Trophoblast cell (in vitro differentiated cells and primary cell): ENCODE measurements around the gene SRRM2.

Experiments used
- DNase-seq, 2 donors: peaks; one replicate each; pipeline ENCODE4 v3.0.0-alpha.2; 2016
- H2AFZ ChIP-seq: 2 replicates; pipeline ENCODE4 v1.6.1; 2013; ENCODE audit warnings: low read length, moderate library complexity, mild to moderate bottlenecking; ENCODE audit not compliant: insufficient read depth, poor library complexity
- H2AK5ac ChIP-seq: 2 replicates; pipeline ENCODE4 v1.6.1; 2013; ENCODE audit warnings: mild to moderate bottlenecking, low read length
- H2BK120ac ChIP-seq: 2 replicates; pipeline ENCODE4 v1.6.1; 2013; ENCODE audit warnings: low read length, mild to moderate bottlenecking, moderate library complexity; ENCODE audit not compliant: insufficient read depth, poor library complexity
- H2BK12ac ChIP-seq: 2 replicates; pipeline ENCODE4 v1.6.1; 2013; ENCODE audit warnings: mild to moderate bottlenecking, low read length, moderate library complexity
- H2BK5ac ChIP-seq: 2 replicates; pipeline ENCODE4 v1.6.1; 2013; ENCODE audit warnings: low read length, low read depth, moderate library complexity, mild to moderate bottlenecking; ENCODE audit not compliant: poor library complexity
- H3K14ac ChIP-seq: 2 replicates; pipeline ENCODE4 v1.6.1; 2013; ENCODE audit warnings: mild to moderate bottlenecking, low read length
- H3K18ac ChIP-seq: 2 replicates; pipeline ENCODE4 v1.6.1; 2013; ENCODE audit warnings: mild to moderate bottlenecking, low read length
- H3K23ac ChIP-seq: 2 replicates; pipeline ENCODE4 v1.6.1; 2013; ENCODE audit warnings: low read length
- H3K27ac ChIP-seq: 2 replicates; pipeline ENCODE4 v1.5.1; 2013; ENCODE audit warnings: low read depth, mild to moderate bottlenecking, inconsistent platforms, low read length, moderate library complexity
- H3K27me3 ChIP-seq: 2 replicates; pipeline ENCODE4 v1.6.1; 2013; ENCODE audit warnings: inconsistent platforms, mild to moderate bottlenecking, low read length, moderate library complexity; ENCODE audit not compliant: insufficient read depth
- H3K36me3 ChIP-seq, 2 experiments: 1 replicate in 1 of 2; 2 replicates in 1 of 2; pipeline ENCODE4 v1.6.1; 2013; ENCODE audit warnings: low read length in 2 of 2, mild to moderate bottlenecking in 2 of 2, moderate library complexity in 1 of 2; ENCODE audit not compliant: insufficient read depth in 2 of 2, control insufficient read depth in 1 of 2
- H3K4ac ChIP-seq: 2 replicates; pipeline ENCODE4 v1.6.1; 2013; ENCODE audit warnings: low read depth, mild to moderate bottlenecking, low read length, moderate library complexity
- H3K4me1 ChIP-seq, 2 experiments: 1 replicate in 1 of 2; 2 replicates in 1 of 2; pipeline ENCODE4 v1.6.1; 2013; ENCODE audit warnings: low read length in 2 of 2, mild to moderate bottlenecking in 2 of 2, moderate library complexity in 1 of 2; ENCODE audit not compliant: insufficient read depth in 2 of 2, control insufficient read depth in 1 of 2
- H3K4me2 ChIP-seq: 2 replicates; pipeline ENCODE4 v1.6.1; 2013; ENCODE audit warnings: inconsistent platforms, mild to moderate bottlenecking, low read length, moderate library complexity
- H3K4me3 ChIP-seq: 2 replicates; pipeline ENCODE4 v1.5.1; 2013; ENCODE audit warnings: mild to moderate bottlenecking, low read depth, low read length, inconsistent platforms
- H3K79me1 ChIP-seq: one replicate; pipeline ENCODE4 v1.6.1; 2013; ENCODE audit warnings: low read length
- H3K79me2 ChIP-seq: 2 replicates; pipeline ENCODE4 v1.6.1; 2013; ENCODE audit warnings: low read length, mild to moderate bottlenecking; ENCODE audit not compliant: control insufficient read depth, insufficient read depth, poor library complexity
- H3K9ac ChIP-seq: 2 replicates; pipeline ENCODE4 v1.6.1; 2013; ENCODE audit warnings: mild to moderate bottlenecking, low read length
- H3K9me3 ChIP-seq: 2 replicates; pipeline ENCODE4 v1.6.1; 2013; ENCODE audit warnings: low read depth, mild to moderate bottlenecking, control low read depth, inconsistent platforms, low read length; ENCODE audit not compliant: insufficient read depth
- H4K12ac ChIP-seq: 2 replicates; pipeline ENCODE4 v1.6.1; 2013; ENCODE audit warnings: low read depth, mild to moderate bottlenecking, low read length, moderate library complexity
- H4K8ac ChIP-seq: 2 replicates; pipeline ENCODE4 v1.6.1; 2013; ENCODE audit warnings: low read depth, mild to moderate bottlenecking, low read length, moderate library complexity
- H4K91ac ChIP-seq: one replicate; pipeline ENCODE4 v1.6.1; 2013; ENCODE audit warnings: low read depth, mild to moderate bottlenecking, low read length, moderate library complexity
- WGBS: extraction: QIAGEN DNeasy Blood & Tissue Kit; methylation state at CpG from one replicate; pipeline ENCODE4 v1.1.7; 2013; ENCODE audit warnings: missing lambda C conversion rate; ENCODE audit not compliant: insufficient read length, insufficient coverage; ENCODE audit errors: extremely low coverage; 5-methylcytosine and 5-hydroxymethylcytosine counted together

The SRRM2 gene

GRCh38 chr16:2757344-2757743, 4.9 kb downstream of the SRRM2 start:
- Histone ChIP-seq H3K36me3 (peaks cover 38 to 50% of the 10 kb centered on the region in 2 experiments), H2BK5ac (no peak overlapping the region), H3K4me1 (peaks cover 5 to 9% of the 10 kb centered on the region in 2 experiments), H3K14ac (no peak overlapping the region), H3K79me2 (peaks cover 37% of the 10 kb centered on the region), H3K4ac (peak overlapping the region; percentile 73), H3K4me2 (no peak overlapping the region), H3K9ac (no peak overlapping the region), H2BK120ac (no peak overlapping the region), H3K9me3 (peaks cover 9% of the 10 kb centered on the region), H3K27ac (no peak overlapping the region), H2AK5ac (no peak overlapping the region), H2AFZ (no peak overlapping the region), H3K18ac (no peak overlapping the region), H3K79me1 (peaks cover 9% of the 10 kb centered on the region), H3K23ac (no peak overlapping the region), H2BK12ac (no peak overlapping the region), H4K91ac (no peak overlapping the region), H3K4me3 (no peak overlapping the region), H3K27me3 (no peaks in the 10 kb centered on the region), H4K8ac (no peak overlapping the region), H4K12ac (no peak overlapping the region)
- no peak for DNase-seq
- WGBS, result 100% methylated on average over 1 of the region's 11 CpGs

- H3K27ac ChIP-seq, result no peak overlapping the region
Measured at GRCh38 chr16:2761472-2761871, 9.0 kb downstream of the SRRM2 start.

GRCh38 chr16:2761886-2762583, 9.6 kb downstream of the SRRM2 start:
- Histone ChIP-seq H2BK5ac (no peak overlapping the region), H3K27me3 (no peaks in the 10 kb centered on the region), H2AK5ac (no peak overlapping the region), H3K79me1 (no peaks in the 10 kb centered on the region), H3K27ac (no peak overlapping the region), H2BK12ac (no peak overlapping the region), H3K9me3 (peaks cover 14% of the 10 kb centered on the region), H2BK120ac (no peak overlapping the region), H3K36me3 (peaks cover 69 to 91% of the 10 kb centered on the region in 2 experiments), H4K8ac (no peak overlapping the region), H3K4me1 (no peaks in the 10 kb centered on the region), H3K4me2 (no peak overlapping the region), H4K91ac (no peak overlapping the region), H3K14ac (no peak overlapping the region), H4K12ac (no peak overlapping the region), H3K18ac (peak overlapping the region; percentile 11), H3K9ac (no peak overlapping the region), H2AFZ (no peak overlapping the region), H3K23ac (no peak overlapping the region), H3K4me3 (peak overlapping the region; percentile 14), H3K79me2 (no peaks in the 10 kb centered on the region), H3K4ac (peak overlapping the region; percentile 22)
- DNase-seq, result no peak
- WGBS, result no CpG with 5 or more reads among the region's 42 CpGs

More at GRCh38 chr16:2761472-2761871, 9.0 kb downstream of the SRRM2 start:
- Histone ChIP-seq H2AFZ (no peak overlapping the region), H2BK5ac (no peak overlapping the region), H3K4me2 (no peak overlapping the region), H3K36me3 (peaks cover 65 to 87% of the 10 kb centered on the region in 2 experiments), H3K27me3 (no peaks in the 10 kb centered on the region), H3K4me3 (no peak overlapping the region), H4K91ac (no peak overlapping the region), H2BK12ac (no peak overlapping the region), H3K23ac (no peak overlapping the region), H2BK120ac (no peak overlapping the region), H3K14ac (no peak overlapping the region), H3K4me1 (no peaks in the 10 kb centered on the region), H3K18ac (no peak overlapping the region), H4K12ac (no peak overlapping the region), H3K9ac (no peak overlapping the region), H3K4ac (no peak overlapping the region), H2AK5ac (no peak overlapping the region), H3K79me2 (peaks cover 3% of the 10 kb centered on the region), H4K8ac (no peak overlapping the region), H3K9me3 (peaks cover 14% of the 10 kb centered on the region), H3K79me1 (no peaks in the 10 kb centered on the region)
- no peak for DNase-seq
- WGBS, result no CpG with 5 or more reads among the region's 10 CpGs

- Histone ChIP-seq H3K27ac (no peak overlapping the region), H3K4me2 (no peak overlapping the region), H2BK120ac (no peak overlapping the region), H2BK12ac (no peak overlapping the region), H3K4me1 (no peaks in the 10 kb centered on the region), H4K91ac (no peak overlapping the region), H3K79me2 (no peaks in the 10 kb centered on the region), H4K8ac (no peak overlapping the region), H2AFZ (no peak overlapping the region), H2AK5ac (no peak overlapping the region), H3K23ac (no peak overlapping the region), H3K14ac (no peak overlapping the region), H3K4ac (no peak overlapping the region), H3K27me3 (no peaks in the 10 kb centered on the region), H3K36me3 (peaks cover 71 to 91% of the 10 kb centered on the region in 2 experiments), H2BK5ac (no peak overlapping the region), H3K9ac (no peak overlapping the region), H3K9me3 (peaks cover 14% of the 10 kb centered on the region), H3K4me3 (no peak overlapping the region), H3K18ac (no peak overlapping the region), H3K79me1 (no peaks in the 10 kb centered on the region), H4K12ac (no peak overlapping the region)
- no CpG with 5 or more reads among the region's 13 CpGs for WGBS
- no peak for DNase-seq
Measured at GRCh38 chr16:2762711-2763110, 10.3 kb downstream of the SRRM2 start.
